HG02798 (cell line): ENCODE data around the gene EFNA5.
A peak's percentile ranks its signal among the peaks of the same experiment; 100 is the strongest.

Source experiments
- ATAC-seq: cut with Tn5 transposase; IDR thresholded peaks from one replicate; pipeline ENCODE4 v1.9.1; 2021; ENCODE audit warnings: mild to moderate bottlenecking; ENCODE audit not compliant: unreplicated experiment, poor library complexity

The EFNA5 gene

DNA sequence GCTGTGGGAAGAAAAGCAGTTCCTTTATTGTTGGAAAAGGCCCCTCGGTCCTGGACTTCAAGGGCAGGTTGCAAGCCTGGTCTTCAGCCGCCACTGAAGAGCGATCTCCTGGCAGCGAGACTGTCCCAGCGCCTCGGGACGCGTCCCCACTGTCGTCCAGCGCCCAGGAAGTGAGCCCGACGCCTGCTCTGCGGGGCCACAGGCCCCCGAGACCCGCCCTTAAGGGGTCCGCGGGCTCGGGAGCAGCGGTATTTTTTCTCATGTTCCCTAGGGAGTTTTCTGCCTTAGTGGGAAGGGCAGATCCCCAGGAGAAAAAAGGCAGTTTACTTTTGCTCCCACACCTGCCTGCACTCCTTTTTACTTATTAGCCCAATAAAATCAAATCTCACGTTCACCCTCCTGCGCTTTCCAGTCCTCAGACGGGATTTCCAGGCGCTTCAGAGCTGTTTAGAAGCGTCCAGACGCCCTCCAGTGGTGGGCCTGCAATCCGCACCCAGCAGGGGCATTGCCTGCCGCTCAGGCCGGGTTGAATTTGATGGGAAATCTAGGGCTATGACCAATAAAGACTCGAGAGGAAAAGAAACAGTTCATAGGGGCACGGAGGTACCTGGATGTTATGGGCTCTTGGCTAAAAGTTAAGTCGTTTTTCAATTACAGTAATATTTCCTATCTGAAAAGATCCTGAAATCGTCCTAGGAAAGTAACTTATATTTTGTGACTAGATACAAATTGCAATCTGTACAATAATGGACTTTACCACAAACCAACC is 2.8 kb upstream of the EFNA5 start:
- ATAC-seq, result peak; percentile 67

GRCh38 chr5:107673039-107673367 is 2.3 kb upstream of the EFNA5 start:
- ATAC-seq, result no peak

- peak; percentile 26 for ATAC-seq
These were observed 1.7 kb upstream of the EFNA5 start for GRCh38 chr5:107672211-107673038.

GRCh38 chr5:107671742-107672210 is 1.0 kb upstream of the EFNA5 start:
- no peak for ATAC-seq

DNA sequence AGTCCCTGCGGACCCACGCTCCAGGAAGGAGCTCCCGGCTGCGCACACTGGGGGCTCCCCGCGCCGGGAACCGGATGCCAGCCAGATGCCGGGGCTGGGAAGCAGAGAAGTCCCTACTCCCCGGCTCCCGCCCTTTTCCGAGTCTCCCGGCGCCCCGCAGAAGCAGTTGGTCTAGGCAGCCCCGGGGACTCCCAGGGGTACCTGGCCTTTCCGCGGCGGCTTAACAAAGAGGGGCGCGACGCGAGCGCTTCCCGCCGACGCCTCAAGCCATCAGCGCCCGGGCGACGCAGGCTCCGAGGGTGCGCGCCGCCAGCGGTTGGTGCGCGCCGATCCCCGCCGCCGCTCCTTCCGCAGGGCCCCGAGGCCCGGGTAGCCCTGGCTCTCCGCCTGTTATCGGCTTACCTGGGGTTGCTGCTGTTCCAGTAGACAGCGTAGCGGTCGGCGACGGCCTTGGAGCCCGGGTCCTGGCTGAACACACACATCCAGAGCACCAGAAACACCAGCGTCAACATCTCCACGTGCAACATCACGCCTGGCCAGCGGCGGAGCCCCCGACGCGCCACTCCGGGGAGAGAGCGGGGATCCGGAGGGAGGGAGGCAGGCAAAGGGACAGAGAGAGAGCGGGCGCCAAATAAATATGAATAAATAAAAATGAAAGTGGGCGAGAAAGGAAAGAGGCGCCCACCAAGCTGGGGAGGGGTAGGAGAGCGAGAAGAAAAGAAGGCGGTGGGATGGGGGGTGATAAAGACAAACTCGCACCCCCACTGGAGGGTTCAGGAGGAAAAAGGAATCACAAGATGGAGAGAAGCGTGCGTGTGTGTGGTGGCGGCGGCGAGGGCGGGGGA is 428 bp downstream of the EFNA5 start:
- peak; percentile 31 for ATAC-seq

DNA sequence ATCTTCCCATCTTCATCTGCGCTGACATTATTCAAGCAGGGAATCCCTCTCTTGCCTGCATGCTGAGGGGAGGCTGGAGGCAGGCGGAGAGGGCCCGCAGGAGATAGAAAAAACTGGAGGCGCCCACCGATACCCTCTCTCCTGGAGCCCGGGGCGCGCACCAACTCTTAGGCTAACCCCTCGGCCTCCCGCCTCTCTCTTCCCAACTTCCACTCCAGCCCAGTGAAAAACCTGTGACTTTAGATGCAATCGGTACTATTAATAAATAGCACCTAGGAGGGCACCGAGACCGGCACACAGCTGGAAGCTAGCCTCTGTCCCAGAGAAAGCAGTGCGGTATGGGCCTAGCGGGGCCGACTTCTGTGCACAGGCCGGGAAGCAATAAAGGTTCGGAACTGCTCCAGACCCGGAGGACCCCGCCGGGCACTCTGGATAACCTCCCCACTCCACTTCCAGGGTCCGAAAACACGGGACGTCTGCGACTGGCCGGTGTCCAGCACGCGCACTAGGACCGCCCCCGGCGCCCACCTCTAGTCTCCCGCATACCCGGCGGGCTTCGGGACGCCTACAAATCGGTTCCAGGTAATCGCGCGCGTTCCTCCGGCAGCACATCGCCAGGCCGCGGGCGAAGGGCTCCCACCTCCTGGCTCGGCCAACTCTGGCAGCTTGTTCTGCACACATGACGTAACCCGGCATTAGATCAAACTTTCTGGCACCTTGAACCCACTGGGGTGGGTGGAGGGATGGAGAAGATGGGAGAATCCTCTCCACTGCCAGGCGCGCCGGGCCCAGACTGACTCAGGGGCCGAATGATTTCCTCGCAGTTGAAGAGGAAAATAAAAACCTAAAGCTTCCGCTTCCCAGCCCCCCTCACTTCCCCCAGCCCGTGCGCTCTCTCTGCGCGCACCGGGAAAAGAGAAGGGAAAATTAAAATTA is 1.4 kb downstream of the EFNA5 start:
- ATAC-seq, result no peak

GRCh38 chr5:107668154-107669095 is 2.3 kb downstream of the EFNA5 start:
- ATAC-seq, result no peak

GRCh38 chr5:107666051-107666655 is 4.6 kb downstream of the EFNA5 start:
- ATAC-seq, result no peak

DNA sequence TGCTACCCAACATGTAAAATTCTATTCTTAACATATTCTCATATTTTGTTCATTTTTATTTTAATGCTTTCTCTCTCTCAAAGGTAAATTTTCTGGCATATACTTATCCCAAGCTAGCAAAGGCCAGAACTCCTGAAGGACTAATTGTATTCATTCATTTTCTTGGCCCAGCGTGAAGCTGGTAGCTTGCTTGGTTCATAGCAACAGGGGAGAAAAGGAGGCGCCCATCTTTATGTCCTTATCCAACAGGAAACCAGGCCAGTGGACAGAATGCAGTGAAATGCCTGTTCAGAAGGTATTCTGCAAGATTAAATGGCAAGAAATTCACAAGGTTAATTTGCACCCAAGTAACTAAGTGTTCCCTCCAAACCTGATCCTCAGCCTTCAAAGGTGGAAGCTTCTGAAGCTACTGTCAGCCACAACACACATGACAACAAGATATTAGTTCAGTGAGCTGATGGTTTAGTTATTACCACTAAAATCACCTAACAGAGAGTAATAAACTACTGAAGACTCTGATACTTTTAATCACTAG is 5.6 kb downstream of the EFNA5 start:
- no peak for ATAC-seq

DNA sequence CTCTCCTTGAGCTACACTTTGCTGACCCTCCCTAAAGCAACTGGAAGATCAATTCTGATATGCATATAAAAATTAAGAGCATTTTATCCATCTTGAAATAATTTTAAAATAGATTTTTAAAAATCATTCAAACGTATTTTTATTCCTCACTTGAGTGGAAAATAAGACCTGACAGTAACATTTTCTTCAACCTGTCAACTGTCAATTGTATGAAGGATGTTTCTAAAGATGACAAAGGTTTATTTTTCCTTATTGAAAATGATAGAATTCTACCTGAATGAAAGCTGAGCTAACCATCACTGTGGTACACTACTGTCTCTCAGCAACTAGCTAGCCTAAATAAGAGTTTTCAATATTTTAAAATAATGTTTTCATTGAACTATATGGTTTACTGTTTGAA is 7.0 kb downstream of the EFNA5 start:
- ATAC-seq, result no peak

DNA sequence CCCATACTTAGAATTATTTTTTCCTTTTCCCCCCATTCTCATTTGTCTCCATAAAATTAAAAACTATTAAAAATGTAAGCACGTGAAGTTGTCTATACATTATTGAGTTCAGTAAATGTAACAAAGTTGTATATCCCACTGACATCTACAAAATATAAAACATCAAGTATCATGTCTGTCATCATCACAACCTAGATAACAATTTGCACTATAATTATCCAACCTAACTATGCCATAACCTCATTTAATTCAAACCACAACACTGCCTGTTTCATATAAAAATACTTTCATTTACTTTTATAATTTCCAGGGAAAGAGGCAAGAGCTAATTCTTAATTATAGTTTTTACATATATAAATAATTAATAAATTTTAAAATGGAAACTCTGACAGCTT is 9.1 kb downstream of the EFNA5 start:
- ATAC-seq, result no peak

GRCh38 chr5:107661038-107661649 is 9.6 kb downstream of the EFNA5 start:
- peak; percentile 71 for ATAC-seq

GRCh38 chr5:107658528-107658927 is 12.2 kb downstream of the EFNA5 start:
- ATAC-seq, result no peak

DNA sequence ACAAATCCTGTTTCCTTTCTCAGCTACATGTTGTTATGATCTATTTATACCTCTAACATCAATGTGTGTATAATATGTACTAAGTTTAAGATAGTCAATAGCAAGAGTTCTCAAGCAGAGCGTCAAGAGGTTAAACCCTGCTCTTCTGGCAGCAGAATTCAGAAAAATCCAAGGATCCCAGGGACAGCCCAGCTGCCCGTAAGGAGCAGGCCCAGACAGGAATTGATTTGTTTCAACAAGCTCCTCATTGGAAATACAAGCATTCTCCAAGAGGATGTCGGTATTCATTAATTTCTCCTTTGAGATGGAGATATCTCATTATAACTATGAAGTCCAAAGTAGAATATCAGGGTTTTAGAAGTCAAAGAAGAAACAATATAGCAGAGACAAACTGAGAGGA is 14.9 kb downstream of the EFNA5 start:
- no peak for ATAC-seq

DNA sequence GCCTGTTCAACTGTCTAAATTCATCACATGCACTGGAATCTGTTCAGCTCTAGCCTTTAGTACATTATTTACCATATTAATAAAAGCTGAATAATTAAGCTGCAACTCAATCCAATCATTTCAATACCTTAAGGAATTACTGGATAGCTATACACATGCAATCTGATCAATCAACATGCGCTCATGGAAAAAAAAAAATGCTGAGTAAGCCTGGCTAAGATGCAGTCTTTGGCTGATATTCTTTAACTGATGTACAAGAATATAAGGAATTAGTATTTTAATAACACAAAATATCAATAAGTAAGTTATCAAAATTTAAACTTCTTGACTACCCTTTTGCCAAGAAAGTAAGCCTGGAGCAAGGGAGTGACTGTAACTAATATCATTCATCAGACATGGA is 15.9 kb downstream of the EFNA5 start:
- no peak for ATAC-seq

GRCh38 chr5:107653685-107654084 is 17.1 kb downstream of the EFNA5 start:
- ATAC-seq, result no peak

- ATAC-seq, result no peak
These were observed 17.7 kb downstream of the EFNA5 start for GRCh38 chr5:107652839-107653607.
